Stimulated activated CD8-positive, alpha-beta memory T cell treated with anti-CD3 and anti-CD28 coated beads, Interleukin-2, amount 100 ng/mL, for 1 hour (primary cell): ENCODE results near the gene AKR1B15.
"Not testable (repeated sequence)": the region's sequence is repeated elsewhere in the genome, so short reads cannot be mapped to it uniquely, and the experiment has no call there.

Source experiments
- DNase-seq, 2 donors: peaks; one replicate each; pipeline ENCODE4 v3.0.0-alpha.2; 2020; ENCODE audit warnings: low read depth in 2 of 2

AKR1B15 gene

DNA sequence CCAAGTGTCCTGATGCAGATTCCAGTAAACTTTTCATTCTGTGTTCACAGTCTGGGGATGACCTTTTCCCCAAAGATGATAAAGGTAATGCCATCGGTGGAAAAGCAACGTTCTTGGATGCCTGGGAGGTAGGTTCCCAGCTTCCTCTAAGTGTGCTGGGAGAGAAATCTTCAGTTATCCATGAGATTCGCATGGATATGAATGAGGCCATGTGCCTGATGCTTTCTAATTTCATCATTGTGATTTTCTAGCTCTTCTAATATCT is 16.0 kb upstream of the AKR1B15 start:
- no peak for DNase-seq

DNA sequence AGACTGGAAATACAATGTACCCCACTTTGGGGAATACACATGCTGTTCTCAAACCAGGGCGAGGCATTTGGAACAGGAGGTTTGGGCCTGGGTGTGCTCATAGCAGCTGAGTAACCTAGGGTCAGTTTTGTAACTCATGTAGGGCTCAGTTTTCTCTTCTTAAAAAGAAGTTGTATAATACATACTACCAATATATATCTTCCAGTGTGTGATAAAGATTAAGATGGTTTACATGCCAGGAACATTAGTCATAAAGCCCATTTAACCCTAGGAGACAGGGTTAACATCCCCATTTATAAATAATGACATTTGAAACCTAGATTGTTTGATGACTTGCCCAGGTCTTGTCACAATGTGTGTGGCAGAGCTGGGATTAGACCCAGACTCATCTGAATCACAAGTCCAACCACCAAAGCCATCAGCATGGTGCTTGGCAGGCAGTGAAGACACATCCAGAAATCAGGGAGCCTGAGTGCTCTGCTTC is 15.6 kb upstream of the AKR1B15 start:
- no peak for DNase-seq

DNA sequence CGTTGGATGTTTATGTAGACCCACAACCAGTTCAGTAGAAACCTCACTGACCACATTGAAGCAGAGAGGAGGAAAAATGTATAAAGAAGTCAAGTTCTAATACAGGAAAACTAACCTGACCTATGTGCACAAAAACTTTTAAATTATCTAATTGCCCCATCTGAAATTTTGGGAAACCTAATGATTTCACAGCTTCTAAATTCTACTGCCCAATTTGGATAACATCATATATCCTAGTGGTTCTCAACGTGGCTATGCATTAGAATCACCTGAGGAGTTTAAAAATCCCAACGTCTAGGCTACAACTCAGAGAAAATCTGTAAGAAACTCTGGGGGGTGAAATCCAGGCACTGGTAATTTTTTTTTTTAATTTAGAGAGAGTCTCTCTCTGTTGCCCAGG is 14.3 kb upstream of the AKR1B15 start:
- no peak for DNase-seq

DNA sequence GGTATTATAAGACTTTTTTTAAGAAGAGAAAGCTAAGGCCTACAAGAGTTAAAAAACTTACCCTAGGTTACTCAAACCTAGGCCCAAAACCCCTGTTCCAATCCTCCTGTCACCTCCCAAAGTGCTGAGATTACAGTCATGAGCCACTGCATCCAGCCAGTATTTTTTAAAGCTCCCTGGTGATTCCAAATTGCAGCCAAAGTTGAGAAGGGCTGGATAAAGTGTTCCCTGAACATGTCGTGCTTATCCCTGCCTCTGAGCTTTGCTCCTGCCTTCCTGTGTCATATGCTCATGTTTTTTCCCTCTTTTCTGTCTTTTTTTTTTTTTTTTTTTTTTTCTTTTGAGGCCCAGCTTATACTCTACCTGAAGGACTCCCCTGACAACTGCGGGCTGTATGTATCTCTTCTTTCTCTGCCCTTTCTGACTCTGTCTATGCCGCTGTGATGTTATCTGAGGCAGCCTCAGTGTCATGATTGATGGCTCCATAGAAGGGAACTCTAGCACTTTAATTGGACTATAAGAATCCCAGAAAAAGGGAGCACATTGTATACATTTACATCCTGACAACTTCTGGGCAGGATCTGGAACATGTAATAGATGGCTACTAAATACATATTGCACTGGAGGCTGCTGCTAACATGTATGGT is 13.5 kb upstream of the AKR1B15 start:
- no peak for DNase-seq

DNA sequence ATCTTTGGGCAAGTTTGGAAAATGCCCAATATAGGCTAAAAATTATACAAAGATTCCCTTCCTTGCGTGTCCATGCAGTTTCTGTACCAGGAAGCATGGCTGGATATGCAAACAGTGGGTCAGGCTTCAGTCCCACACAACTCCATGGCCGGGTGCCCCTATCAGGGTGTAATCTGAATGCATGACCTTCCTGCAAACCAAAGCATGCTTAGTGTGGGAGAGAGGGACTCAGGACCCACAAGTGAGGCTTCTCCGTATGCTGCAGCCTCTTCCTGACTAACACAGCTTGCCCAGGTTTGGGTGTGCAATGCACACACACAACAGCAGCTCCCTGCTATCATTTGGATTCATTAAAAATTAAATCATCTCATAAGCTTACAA is 13.0 kb upstream of the AKR1B15 start:
- DNase-seq, result no peak

DNA sequence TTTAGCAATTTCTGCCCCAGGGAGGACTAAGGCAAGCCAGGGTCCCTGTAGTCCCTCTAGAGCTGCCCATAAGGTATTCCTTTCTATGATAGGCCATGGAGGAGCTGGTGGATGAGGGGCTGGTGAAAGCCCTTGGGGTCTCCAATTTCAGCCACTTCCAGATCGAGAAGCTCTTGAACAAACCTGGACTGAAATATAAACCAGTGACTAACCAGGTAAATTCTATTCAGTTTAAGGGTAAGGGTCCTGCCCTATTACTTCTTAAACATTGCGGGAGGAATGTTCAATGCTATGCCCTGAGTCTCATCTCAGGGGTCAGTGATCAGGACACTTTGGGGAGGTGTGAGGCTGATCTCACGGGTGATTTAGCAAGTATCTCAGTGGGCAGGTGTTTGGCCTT is 12.4 kb upstream of the AKR1B15 start:
- not testable (repeated sequence) for DNase-seq

DNA sequence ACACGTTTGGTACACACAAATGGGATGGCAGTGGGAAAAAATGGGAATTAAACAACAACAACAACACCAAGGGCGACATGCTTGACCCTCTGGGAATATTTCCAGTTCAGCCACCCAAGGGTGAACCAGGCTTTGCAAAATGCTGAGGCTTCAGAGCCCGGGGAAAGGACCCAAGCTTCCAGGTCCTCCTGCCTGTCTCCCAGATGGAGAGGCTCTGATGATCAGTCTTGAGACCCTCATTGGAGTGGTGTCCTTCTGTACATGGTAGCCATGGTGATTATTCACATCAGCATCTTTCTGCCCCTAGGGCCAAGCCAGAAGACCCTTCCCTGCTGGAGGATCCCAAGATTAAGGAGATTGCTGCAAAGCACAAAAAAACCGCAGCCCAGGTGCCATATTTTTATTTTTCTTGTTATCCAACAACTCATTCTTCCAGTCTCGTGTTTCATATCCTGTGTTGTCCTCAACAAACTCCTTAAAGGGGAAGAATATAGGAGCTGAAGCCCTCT is 11.6 kb upstream of the AKR1B15 start:
- not testable (repeated sequence) for DNase-seq

DNA sequence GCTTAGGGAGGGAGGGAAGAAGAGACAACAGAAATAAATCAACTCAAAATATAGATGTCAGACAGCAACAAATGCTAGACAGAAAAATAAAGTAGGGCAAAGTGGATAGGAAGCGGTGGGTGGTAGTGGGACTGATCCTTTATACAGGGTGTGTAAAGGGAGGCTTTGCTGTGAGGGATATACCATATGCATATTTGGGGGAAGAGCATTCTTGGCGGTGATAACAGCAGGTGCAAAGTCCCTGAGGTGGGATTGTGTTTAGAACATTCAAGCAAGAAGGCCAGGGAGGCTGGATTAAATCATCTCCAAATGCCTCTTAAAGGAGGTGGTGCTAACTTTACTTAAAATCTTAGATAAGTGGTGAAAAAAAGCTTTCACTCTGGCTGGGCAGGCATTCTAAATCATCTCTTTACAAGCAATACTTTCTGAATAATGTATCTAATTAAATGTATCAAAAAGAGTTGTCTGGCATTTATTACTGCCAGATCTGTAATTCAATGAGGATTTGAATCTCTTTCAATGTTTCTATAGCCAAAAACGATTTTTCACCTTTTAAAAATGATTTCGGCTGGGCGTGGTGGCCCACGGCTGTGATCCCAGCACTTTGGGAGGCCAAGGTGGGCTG is 9.4 kb upstream of the AKR1B15 start:
- no peak for DNase-seq

DNA sequence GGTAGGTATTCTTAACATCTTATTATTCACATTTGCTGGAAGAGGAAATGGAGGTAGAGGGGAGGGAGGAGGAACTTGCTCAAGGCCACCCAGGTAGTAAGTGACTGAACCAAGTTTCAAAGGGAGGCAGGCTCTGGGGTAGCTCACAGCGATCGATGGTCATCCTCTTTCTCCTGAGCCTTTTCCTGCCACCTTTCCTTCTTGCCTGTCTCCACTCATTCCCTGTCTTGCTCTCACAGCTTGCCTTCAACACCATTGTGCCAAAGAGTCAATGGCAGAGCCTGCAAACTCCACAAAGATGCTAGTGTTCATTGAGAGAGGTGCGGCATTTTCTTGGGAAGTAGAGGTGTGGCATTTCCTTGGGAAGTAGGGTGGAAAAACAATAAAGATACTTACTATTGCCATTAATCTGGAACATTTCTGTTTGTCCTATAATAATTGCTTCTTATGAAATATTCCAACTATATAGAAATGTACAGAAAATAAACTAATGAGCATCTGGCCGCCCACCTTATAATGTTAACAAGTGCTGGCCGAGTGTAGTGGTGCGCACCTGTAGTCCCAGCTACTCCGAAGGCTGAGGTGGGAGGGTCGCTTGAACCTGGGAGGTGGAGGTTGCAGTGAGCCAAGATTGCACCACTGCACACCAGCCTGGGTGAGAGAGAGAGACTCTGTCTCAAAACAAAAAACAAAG is 7.3 kb upstream of the AKR1B15 start:
- not testable (repeated sequence) for DNase-seq

DNA sequence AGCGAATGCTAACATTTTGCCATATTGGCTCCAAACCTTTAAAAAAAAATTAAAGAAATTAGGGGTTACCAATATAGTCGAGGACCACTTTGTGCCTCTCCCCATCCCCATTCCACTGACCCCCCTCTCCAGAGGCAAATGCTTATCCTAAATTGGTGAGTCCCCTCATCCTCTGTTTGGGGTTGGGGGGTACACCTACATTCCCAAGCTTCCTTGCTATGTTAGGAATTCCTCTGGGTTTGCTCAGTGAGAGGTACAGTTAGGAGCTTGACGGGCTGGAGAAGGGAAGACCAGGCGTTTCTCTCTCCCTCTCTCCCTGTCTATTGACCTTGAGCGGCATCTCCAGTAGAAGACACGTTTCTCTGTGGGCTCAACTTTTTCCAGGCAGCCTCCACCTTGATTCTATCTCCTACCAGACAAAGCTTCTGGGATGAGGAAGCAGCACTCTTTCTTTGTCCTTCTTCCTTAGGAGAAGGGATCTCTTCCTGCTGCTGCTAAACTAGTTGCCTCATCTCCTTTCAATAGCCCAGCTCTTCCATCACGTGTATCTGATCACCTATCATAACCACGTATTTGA is 6.6 kb upstream of the AKR1B15 start:
- DNase-seq, result no peak

DNA sequence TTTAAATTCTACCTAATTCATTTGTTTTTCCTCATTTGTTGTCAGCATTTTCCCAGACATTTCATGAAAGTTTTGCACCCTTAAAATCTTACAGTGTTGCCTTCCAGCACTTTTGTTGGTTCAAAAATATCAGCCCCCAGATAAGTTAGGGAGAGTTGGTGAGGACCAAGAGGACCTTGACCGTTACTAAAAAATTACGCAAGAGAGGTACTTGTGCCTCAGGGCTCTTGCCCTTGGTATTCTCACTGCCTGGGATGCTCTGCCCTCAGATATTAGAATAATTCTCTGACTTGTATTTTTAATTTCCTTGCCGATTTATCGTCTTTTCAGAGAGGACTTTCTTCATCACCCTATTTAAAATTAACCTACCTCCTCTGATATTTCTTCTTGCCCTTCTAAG is 3.5 kb upstream of the AKR1B15 start:
- no peak for DNase-seq

DNA sequence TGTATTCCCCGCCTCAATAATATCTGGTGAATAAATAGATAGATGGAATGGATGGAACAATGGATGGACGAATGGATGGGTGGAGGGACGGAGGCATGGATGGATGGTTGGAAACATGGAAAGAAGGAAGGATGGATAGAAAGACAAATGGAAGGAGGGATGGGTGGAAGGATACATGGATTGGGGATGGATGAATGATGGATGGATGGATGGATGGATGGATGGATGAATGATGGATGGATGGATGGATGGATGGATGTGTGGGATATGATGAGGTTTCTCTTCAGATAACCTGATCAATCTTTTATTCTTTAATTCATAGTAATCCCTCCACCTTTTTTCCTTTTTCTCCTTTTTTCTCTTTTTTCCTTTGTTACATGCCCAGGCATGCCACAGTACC is 3.0 kb upstream of the AKR1B15 start:
- DNase-seq, result no peak

DNA sequence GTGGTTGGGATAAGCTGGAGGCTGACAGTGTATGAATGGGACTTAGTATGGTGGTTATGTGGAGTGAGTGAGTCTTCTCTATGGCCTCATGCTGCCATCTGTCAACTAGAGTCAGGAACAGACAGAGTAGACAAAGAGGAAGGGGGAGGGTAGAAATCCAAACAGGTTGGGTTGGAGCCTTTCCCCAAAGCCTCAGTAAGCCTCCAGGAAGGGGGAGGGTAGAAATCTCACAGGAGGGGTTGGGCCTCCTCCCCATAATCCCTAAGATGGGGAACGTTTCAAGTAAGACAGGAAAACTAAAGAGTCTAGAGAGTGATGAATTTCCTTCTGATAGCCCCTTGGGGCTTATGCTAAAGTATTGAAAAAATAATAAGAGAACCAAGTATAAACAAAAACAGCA is 2.0 kb upstream of the AKR1B15 start:
- no peak for DNase-seq

DNA sequence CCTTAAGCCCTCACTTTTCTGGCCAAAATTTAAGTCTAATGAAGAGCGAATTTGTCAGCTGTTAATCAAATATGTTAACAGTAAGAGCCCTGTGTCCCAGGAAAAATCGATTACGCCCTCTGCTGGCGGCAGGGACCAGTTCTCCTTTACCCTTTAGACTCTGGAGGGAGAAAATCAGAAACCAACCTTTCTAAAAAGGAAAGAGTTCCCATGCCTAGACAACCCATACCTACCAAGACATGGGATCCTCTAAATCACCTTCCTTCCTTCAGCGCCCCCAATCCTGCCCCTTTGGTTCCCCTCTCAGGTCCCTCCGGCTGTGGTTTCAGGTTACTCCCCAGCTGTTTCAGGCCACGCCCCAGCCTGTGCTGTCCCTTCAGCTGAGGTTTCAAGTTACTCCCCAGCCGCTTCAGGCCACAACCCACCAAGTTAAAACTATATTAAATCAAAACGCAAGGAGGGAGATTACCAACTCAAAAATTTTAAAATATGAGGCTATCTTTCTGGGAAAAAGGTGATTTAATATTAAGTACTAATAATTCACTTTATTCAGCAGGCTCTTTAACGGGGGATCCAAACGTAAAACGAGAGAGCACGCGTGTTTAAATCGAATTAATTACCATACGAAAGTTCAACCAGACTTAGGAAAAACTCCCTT is 1.4 kb upstream of the AKR1B15 start:
- DNase-seq, result peak; percentile 25 to 54

DNA sequence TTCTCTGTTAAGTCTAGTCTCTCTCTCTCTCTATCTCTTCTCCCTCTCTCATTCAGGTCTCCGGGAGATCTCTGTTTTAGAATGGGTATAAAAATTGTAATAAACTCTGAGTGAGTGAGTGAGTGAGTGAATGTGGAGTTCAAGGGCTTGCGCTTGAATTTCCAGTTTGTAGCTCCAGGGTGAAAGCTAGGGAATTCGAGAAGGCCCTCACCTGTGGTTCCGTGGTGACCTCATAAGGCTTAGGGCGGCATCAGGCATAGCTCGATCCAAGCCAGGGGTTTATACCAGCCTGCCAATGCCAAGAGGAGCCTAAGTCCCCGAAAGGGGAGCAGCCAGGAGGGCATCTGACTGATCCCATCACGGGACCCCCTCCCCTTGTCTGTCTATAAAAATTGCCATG is 456 bp downstream of the AKR1B15 start:
- DNase-seq, result no peak

DNA sequence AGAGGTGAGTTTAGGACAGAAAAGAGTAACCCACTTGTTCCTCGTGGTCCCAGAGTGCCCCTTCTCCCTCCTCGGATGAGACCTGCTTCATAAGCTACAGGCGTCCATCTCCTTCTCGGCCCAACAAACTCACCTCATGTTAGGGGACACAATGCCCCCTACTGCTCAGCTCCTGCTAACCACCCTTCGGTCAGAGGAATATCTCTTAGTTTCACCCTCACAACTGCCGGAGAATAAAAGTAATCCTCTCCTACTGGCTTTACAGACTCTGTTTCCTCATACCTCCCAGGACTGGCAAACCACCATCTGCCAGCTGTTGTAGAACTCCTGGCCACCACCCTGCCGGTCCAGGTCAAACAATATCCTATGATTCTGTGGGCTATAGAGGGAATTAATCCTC is 3.2 kb downstream of the AKR1B15 start:
- no peak for DNase-seq

DNA sequence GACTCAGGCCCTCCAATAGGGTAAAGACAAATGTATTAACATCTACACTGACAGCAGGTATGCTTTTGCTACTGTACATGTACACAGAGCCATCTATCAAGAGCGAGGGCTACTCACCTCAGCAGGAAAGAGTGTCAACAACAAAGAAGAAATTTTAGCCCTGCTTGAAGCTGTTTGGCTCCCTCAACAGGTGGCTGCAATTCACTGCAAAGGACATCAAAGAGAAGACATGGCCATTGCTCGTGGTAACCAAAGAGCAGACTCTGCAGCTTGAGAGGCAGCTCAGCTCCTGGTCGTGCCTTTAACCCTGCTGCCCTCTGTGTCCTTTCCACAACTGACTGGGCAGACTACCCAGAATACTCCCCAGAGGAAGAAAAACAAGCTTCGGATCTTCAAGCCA is 5.1 kb downstream of the AKR1B15 start:
- no peak for DNase-seq

DNA sequence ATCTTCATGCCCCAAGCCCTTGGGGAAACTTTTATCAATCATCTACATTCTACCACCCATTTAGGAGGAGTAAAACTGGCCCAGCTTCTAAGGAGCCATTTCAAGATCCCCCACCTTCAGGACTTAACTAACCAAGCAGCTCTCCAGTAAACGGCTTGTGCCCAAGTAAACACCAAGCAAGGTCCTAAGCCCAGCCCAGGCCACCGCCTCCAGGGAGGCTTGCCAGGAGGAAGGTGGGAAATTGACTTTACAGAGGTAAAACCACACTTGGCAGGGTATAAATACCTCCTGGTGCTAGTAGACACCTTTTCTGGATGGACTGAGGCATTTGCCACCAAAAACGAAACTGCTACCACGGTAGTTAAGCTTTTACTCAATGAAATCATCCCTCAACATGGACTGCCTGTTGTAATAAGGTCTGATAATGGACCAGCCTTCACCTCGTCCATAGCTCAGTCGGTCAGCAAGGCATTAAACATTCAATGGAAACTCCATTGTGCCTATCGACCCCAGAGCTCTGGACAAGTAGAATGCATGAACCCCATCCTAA is 5.6 kb downstream of the AKR1B15 start:
- DNase-seq, result no peak

DNA sequence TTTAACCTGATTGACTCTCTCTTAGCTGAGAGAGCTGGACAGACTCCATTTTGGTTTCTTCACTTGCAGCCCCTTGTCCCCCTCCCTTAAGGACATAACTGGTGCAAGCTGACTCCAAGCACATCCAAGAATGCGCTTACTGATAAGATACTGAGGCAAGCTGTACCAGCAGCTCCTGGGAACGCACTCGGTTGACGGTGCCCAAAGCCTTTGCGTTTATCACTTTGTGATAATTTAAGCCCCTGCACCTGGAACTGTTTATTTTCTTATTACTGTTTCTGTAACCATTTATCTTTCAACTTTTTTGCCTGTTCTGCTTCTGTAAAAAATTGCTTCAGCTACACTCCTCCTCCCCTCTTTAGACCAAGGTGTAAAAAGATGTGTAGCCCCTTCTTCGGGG is 8.5 kb downstream of the AKR1B15 start:
- no peak for DNase-seq

DNA sequence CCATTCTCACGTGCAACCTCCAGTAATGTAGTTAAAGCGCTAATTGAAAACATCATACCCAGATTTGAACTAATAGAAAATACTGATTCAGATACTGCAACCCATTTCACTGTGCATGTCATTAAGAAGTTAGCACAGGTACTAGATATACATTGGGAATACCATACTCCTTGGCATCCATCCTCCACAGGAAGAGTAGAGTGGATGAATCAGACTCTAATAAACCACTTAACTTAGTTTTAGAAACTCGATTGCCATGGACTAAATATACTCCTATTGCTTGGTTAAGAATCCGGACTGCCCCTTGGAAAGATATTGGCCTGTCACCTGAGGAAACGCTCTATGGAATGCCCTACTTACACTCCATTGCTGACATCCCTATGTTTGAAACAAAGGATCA is 9.5 kb downstream of the AKR1B15 start:
- DNase-seq, result no peak

DNA sequence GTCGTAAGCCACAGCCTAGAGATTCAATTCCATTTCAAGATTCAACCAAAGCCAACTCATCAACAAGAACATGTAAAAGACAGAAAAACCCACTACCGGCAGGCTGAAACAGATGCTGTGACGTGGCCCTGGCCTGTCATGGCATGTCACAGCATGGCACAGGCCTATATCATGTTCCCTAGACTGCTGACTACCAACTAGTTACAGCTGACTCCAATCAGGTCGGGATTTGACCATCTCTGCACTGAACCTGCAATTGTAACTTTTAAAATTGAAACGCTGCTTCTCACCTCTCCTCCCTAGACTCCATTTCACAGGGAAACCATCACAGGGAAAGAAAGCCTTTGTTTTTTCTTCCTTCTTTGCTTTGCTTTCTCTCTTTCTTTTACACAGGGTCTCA is 12.7 kb downstream of the AKR1B15 start:
- DNase-seq, result not testable (repeated sequence)

DNA sequence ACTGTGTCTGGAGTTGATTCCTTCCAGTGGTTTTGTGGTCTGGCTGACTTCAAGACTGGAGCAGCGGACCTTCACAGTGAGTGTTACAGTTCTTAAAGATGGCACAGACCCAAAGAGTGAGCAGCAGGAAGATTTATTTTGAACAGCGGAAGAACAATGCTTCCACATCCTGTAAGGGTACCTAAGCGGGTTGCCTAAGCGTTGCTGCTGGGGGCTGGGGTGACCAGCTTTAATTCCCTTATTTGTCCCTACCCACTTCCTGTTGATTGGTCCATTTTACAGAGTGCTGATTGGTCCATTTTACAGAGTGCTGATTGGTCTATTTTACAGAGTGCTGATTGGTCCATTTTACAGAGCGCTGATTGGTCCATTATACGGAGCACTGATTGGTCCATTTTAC is 13.2 kb downstream of the AKR1B15 start:
- DNase-seq, result no peak
